SK-N-SH treated with all-trans-retinoic acid at 6 μM for 48 hours (cell line): ENCODE measurements around the gene FES.

Experiments used
- CSDC2 ChIP-seq: fragments of 250-450 bp; sonication (Bioruptor Pico); IDR thresholded peaks from 2 replicates; pipeline ENCODE4 v1.5.0; 2020; ENCODE audit warnings: mild to moderate bottlenecking, moderate library complexity
- PATZ1 ChIP-seq: fragments of 250-450 bp; sonication (Bioruptor Pico); IDR thresholded peaks from 2 replicates; pipeline ENCODE4 v1.8.0; 2020; ENCODE audit warnings: mild to moderate bottlenecking, moderate library complexity, borderline replicate concordance
- POU6F1 ChIP-seq: fragments of 250-450 bp; sonication (Bioruptor Pico); IDR thresholded peaks from 2 replicates; pipeline ENCODE4 v1.8.0; 2021; ENCODE audit warnings: low read depth, mild to moderate bottlenecking, moderate library complexity, borderline replicate concordance

GRCh38 chr15:90882781-90883525 is 1.4 kb upstream of the FES start:
- TF ChIP-seq CSDC2 (CRISPR knock-in tag) (no peak), POU6F1 (no peak), PATZ1 (CRISPR knock-in tag) (no peak)
